NK-92 (cell line): ENCODE results near the gene NCSTN.
"Not testable (repeated sequence)": the region's sequence is repeated elsewhere in the genome, so short reads cannot be mapped to it uniquely, and the experiment has no call there.

Experiments used
- DNase-seq: peaks from one replicate; lab custom pipeline; 2025; ENCODE audit not compliant: unreplicated experiment; lab: John Stamatoyannopoulos, UW

NCSTN gene

GRCh38 chr1:160370561-160371345, 27.6 kb downstream of the NCSTN start:
- DNase-seq: no peak

- DNase-seq: no peak
These were observed 28.1 kb downstream of the NCSTN start for GRCh38 chr1:160371346-160371631.

- no peak for DNase-seq
These were observed 28.6 kb downstream of the NCSTN start for GRCh38 chr1:160371756-160372155.

- DNase-seq: no peak
These were observed 30.5 kb downstream of the NCSTN start for GRCh38 chr1:160373696-160374095.

GRCh38 chr1:160374306-160375110, 31.3 kb downstream of the NCSTN start:
- DNase-seq: no peak

- DNase-seq: no peak
These were observed 32.8 kb downstream of the NCSTN start for GRCh38 chr1:160375788-160376524.

GRCh38 chr1:160376525-160377131, 33.4 kb downstream of the NCSTN start:
- no peak for DNase-seq

- no peak for DNase-seq
These were observed 34.5 kb downstream of the NCSTN start for GRCh38 chr1:160377585-160378206.

GRCh38 chr1:160384812-160385211, 41.6 kb downstream of the NCSTN start:
- not testable (repeated sequence) for DNase-seq

- not testable (repeated sequence) for DNase-seq
These were observed 45.2 kb downstream of the NCSTN start for GRCh38 chr1:160388406-160388805.

- no peak for DNase-seq
These were observed 51.5 kb downstream of the NCSTN start for GRCh38 chr1:160394673-160395072.

- no peak for DNase-seq
These were observed 54.5 kb downstream of the NCSTN start for GRCh38 chr1:160397651-160398050.

- no peak for DNase-seq
These were observed 55.6 kb downstream of the NCSTN start for GRCh38 chr1:160398823-160399222.

- no peak for DNase-seq
These were observed 56.5 kb downstream of the NCSTN start for GRCh38 chr1:160399544-160400222.

GRCh38 chr1:160400223-160400645, 57.1 kb downstream of the NCSTN start, which contains the start of gene VANGL2:
Gene VANGL2, plus strand, starts transcription at chr1:160400564. Its CDS starts 15,274 bp downstream, at chr1:160415838.
- DNase-seq: no peak

GRCh38 chr1:160400646-160401486, 57.7 kb downstream of the NCSTN start:
- DNase-seq: no peak

GRCh38 chr1:160401487-160401805, 58.3 kb downstream of the NCSTN start:
- no peak for DNase-seq

- DNase-seq: no peak
These were observed 59.0 kb downstream of the NCSTN start for GRCh38 chr1:160402001-160402795.

GRCh38 chr1:160403244-160403643, 60.1 kb downstream of the NCSTN start:
- no peak for DNase-seq
